HG02571 (cell line): ENCODE results near the gene PAK2.
"Not testable (repeated sequence)": the region's sequence is repeated elsewhere in the genome, so short reads cannot be mapped to it uniquely, and the experiment has no call there.

Source experiments
- ATAC-seq: cut with Tn5 transposase; IDR thresholded peaks from one replicate; pipeline ENCODE4 v1.9.1; 2021; ENCODE audit warnings: mild to moderate bottlenecking, moderate library complexity; ENCODE audit not compliant: unreplicated experiment

Gene PAK2

DNA sequence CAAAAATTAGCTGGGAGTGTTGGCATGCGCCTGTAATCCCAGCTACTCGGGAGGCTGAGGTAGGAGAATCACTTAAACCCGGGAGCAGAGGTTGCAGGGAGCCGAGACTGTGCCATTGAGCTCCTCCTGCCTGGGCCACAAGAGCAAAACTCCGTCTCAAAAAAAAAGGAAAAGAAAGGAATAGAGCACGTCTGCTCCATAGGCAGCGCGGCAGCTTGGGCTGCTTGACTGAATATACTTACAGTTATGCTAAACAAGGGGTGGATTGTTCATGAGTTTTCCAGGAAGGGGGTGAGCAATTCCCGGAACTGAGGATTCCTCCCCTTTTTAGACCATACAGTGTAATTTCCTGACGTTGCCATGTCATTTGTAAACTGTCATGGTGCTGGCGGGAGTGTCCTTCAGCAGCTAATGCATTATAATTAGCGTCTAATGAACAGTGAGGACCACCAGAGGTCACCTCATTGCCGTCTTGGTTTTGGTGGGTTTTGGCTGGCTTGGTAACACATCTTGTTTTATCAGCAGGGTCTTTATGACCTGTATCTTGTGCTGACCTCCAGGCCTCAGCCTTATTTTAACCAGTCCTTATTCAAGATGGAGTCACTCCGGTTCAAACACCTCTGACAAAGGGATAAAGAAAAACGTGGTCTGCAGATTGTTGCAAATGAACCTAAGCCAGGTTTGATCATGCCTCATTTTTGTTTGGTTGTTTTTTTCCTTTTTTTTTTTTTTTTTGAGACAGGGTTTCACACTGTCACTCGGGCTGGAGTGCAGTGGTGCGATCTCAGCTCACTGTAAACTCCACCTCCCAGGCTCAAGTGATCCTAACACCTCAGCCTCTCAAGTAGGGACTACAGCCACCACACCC is 103.1 kb downstream of the PAK2 start:
- no peak for ATAC-seq

DNA sequence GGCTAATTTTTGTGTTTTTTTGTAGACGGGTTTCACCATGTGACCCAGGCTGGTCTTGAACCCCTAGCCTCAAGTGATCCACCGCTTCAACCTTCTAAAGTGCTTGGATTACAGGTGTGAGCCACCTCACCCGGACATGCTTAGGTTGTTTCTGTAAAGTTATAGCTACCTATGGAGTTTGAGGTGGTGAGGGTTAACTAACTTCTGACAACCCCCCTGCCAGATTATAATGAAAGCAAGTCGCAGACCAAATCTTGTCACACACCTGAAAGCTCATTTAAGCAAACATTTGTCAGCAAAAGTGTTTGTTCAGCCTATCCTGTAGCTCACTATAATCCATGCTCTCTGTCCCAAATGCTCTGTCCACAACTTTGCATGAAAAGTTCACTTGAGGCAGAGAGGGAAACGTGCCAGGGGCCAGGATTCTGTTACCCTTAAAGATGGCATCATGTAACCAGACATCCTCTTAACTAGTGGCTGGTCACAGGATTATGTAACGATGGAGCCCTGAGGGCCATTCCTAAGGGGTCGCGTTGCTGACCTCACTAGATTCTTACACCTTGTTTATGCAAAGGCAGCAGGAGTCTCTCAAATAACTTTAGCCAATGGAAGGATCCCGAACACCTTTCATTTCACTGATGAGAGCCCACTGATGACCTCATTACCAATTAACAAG is 103.9 kb downstream of the PAK2 start:
- ATAC-seq = no peak

DNA sequence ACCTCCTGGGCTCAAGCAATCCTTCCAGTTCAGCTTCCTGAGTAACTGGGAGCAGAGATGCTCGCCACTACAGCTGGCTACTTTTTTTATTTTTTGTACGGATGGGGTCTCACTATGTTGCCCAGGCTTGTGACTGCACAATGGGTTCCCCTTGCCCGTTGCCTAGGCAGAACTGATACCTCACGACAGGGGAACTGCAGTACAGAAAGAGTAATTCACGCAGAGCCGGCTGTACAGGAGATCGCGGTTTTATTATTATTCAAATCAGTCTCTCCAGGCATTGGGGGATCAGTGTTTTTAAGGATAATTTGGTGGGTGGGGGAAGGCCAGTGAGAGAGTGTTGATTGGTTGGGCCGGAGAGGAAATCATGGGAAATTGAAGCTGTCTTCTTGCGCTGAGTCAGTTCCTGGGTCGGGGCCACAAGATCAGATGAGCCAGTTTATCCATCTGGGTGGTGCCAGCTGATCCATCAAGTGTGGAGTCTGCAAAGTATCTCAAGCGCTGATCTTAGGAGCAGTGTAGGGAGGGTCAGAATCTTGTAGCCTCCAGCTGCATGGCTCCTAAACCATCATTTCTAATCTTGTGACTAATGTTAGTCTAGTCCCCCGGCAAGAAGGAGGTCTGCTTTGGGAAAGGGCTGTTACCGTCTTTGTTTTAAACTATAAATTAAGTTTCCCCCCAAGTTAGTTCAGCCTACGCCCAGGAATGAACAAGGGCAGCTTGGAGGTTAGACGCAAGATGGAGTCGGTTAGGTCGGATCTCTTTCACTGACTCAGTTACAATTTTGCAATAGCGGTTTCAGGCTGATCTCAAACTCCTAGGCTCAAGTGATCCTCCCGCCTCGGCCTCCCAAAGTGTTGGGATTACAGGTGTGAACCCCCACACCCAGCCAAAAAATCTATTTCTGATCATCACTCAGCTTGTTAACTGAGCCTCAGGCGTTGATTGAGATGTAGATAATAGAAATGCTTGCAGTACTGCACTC is 104.9 kb downstream of the PAK2 start:
- not testable (repeated sequence) for ATAC-seq

DNA sequence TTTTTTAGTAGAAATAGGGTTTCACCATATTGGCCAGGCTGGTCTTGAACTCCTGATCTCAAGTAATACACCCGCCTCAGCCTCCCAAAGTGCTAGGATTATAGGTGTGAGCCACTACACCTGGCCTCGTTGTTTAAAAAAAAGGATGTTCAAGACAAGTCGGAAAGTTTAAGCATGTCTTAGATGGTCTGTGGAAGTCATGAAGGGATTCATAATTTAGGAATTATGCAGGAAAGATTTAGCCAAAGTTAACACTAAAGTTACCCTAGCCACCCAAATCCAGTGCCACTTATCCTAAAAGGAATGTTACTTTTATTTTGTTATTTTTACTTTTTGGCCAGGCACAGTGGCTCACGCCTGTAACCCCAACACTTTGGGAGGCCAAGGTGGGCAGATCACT is 108.7 kb downstream of the PAK2 start:
- ATAC-seq = not testable (repeated sequence)

DNA sequence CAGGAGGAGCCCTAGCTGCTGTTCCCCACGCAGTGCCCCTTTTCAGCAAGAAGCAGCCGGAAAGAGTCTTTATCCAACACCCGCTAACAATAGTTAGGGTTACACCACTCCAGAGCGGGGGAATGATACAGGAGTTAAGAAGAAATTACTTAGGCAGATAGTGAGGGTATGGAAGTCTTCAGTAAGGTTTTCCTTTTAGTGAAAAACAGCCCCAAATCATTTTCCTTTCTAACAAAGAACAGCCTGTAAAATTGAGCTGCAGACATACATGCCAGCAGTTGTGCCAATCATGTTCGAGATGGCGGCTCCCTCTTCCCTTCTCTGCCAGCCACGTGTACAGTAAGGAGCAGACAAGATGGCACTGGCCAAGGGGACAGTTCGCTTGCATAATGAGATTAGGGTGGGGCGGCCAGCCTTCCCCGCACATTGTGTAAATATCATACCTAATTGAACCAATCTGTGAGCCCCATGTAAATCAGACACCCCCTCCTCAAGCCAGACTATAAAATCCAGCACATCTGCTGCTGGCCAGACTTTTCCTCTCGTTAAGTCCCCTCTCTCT is 109.6 kb downstream of the PAK2 start:
- no peak for ATAC-seq

DNA sequence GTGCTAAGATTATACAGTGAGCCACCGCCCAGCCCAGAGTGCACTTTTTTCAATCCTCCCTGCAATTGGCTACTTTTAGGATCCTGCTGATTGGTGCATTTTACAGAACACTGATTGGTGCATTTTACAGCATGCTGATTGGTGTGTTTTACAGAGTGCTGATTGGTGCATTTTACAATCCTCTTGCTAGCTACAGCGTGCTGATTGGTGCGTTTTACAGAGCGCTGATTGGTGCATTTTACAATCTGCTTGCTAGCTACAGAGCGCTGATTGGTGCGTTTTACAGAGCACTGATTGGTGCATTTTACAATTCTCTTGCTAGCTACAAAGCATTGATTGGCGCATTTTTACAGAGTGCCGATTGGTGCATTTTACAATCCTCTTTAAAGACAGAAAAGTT is 123.3 kb downstream of the PAK2 start:
- ATAC-seq = not testable (repeated sequence)

DNA sequence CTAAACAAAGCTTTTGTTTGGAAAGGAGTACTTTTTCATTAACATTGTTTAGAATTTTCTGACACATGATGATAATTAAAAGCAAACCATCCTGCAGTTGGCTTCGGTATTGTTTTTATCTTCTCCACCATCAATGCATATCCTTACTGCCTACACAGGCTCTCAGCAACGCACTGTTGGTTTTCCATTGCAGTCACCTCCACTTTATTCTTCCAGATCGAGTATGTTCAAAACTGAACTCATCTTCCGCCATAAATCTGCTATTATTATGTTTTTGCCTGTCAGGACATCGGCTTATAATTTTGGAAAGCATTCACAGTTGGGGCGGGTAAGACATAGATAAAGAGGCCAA is 127.5 kb downstream of the PAK2 start:
- ATAC-seq = no peak

DNA sequence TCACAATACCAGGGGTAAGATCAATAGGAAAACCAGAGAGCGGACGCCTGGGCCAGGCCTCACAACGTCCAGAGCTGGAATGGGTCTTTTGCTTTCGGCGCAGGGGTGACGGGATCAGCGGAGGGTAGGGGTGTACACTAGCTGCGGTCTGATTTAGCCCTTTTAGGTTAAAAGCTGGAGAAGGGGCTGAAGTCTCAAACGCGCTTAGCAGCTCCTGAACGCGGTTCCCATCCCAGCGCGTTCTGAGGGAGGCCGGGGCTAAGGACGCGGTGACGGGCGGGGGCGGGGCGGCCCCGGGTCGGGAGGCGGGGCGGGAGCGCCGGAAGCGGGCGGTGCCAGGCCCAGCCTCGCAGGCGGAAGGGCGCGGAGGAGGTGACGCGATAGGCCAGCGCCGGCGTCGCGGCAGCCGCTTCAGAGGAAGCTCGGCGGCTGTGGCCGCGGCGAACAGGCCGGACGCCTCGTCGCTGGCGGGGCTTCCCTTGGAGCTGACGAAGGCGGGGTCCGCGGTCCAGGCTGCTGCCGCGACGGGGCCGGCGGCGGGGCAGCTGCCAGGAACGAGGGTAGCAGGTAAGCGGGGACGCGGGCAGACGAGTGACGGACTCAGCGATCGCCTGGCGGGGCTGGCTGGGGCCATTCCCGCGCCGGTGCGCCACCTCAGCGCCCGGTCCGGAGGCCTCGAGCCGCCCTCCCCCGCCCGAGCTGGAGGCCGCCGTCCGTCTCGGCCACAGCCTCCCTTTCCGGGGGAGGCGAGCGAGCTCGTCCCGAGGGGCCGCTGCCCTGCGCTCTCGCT is 128.0 kb downstream of the PAK2 start, which contains the start of gene SENP5:
TSS of gene SENP5 (plus strand) at position 414 of the 790 bp plus-strand sequence. CDS start 17,262 bp downstream, outside the sequence.
- peak; percentile 80 for ATAC-seq

DNA sequence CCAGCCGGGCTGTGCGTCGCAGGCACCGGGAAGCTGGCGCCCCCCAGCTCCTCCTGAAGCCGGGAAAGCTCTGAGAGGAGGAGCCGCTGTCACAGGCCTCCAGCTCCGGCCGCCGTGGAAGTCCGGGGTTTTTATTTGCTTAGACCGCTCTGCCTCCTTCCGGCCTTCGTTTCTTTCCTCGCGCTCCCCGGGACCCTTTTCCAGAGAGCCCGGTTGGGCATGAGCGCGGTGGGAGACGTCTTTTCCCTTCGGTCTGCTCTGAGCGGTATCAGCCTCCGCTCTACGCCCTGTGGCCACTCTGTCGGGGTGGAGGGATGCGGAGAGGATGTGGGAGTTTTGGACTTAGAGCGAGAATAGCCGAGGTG is 128.6 kb downstream of the PAK2 start:
- peak; percentile 26 for ATAC-seq

DNA sequence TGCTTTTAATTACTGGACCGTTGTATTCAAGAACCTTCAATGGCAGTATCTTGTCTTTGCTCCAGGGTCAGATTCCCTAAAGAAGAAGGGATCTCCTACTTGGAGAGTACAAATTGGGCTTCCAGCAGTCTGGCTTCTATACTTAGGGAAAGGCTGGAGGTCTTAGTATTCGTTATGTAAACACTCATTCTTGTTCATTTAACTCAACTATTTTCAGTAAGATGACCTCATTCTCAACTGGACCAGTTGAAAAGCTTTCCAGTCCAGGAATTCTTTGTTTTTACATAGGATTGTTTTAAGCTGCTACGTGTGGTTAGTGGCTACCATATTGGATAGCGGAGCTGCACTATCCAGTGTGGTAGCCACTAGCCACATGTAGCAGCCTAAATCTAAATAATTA is 132.7 kb downstream of the PAK2 start:
- no peak for ATAC-seq

DNA sequence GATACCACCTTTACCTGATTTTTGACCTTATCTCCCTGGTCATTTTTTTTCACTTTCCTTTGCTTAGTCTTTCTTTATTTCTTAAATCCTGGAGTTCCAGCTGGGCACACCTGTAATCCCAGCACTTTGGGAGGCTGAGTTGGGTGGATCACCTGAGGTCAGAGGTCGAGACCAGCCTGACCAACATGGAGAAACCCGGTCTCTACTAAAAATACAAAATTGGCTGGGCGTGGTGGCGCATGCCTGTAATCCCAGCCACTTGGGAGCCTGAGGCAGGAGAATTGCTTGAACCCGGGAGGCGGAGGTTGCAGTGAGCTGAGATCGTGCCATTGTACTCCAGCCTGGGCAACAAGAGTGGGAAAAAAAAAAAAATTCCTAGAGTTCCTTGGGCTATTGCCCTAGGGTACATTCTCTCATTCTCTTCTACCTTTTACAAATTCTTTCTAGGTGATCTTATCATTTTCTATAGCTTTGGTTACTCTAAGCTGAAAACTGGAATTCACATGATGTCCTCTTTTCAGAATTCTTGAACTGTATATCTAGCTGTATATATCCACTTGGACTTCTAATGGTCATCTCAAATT is 134.9 kb downstream of the PAK2 start:
- ATAC-seq = not testable (repeated sequence)

DNA sequence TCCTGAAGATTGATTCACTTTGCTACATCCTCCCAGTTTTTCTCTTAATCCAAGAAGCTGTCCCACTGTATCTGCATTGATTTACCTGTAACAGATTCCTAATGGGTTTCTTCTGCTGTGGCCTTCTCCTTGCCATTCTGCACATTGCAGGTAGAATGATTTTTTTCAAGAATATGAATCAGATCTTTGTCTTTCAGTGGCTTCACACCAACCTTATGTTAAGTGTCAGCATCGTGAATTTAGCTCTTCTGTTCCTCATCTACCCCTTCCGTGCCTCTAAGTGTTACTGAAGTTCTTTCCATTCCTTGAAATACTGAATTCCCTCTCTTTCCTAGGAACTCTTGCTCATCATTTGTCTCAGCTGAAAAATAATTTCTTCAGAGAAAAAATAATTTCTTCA is 135.6 kb downstream of the PAK2 start:
- no peak for ATAC-seq
